GM21447 (cell line): ENCODE results near the gene POLR1A.

Experiments used
- ATAC-seq: cut with Tn5 transposase; IDR thresholded peaks from one replicate; pipeline ENCODE4 v1.9.1; 2021; ENCODE audit not compliant: unreplicated experiment

Gene POLR1A

DNA sequence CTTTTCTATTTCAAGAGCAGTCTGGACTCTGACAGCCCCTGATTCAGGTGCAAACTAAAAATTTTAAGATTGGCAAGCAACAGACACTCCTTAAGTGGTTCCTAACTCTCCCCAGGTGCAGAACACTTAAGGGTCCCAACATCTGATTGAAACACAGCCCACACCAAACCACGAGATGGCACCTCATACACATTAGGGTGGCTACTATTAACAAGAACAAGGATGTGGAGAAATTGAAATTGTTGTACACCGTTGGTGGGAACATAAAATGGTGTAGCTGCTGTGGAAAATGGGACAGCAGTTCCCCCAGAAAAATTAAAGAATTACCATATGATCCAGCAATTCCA is 82.3 kb downstream of the POLR1A start:
- peak; percentile 29 for ATAC-seq

DNA sequence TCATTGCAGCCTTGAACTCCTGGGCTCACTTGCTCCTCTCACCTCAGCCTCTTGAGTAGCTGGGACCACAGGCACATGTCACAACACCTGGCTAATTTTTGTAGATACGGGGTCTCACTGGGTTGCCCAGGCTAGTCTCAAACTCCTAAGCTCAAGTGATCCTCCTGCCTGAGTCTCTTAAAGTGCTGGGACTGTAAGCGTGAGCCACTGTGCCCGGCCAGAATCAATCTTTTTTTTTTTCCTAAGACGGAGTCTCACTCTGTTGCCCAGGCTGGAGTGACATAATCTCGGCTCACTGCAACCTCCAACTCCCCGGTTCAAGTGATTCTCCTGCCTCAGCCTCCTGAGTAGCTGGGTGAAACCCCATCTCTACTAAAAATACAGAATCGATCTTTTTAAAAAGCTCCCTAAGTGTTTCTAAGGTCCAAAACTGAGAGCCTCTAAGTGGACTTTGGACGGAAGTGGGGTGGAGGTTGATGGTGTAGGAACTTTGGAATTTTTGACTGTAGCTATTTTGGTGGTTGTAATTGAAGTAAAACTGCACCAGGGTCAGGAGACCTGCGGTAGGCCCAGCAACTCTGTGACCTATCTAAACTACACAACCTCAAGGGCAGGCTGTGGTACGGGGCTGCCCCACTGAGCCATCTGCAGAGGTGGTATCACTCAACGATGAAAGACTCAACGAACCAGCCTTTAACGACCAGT is 82.9 kb downstream of the POLR1A start:
- ATAC-seq = peak; percentile 68

DNA sequence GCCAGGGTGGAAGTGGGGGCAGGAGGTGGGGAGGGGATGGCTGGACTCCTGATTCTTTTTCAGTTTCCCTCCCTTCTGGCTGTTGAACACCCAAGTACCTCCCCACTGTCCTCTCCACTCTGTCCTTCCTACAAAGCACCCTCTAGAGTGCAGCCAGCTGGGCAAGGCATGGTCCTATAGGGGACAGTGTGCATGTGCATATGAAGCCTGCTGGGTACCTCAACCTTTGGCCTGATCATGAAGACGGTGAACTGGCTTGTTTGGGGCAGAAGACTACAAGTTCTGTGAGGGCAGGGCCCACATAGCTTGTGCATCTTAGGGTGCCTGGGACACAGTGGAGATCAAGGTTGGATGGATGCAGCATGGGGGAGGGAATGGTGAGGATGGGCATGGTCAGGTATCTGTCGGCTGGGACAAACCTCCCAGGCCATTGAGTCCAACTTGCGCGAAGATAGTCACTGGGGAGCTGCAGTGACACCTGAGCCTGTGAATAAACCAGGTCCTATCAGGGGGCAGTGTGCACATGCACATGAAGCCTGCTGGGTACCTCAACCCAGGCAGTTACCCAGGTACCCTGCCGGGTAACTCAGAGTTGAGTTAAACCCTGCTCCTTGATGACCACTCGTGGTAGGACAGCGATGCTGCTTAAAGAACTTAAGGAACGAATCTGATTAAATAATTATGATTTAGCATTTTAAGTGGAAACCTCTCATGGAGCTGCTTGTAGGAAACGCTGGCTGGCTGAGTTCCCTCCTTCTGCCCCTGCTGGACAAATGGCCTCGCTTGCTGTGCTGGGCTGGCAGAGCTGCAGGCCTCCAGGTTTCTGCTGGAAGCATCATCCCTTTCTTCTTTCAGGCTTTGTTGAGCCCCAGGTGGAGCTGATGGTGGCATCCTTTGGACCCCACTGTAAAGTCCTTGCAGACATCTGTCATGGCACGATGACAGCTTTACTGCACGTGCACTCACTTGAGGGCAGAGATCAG is 84.0 kb downstream of the POLR1A start:
- no peak for ATAC-seq

DNA sequence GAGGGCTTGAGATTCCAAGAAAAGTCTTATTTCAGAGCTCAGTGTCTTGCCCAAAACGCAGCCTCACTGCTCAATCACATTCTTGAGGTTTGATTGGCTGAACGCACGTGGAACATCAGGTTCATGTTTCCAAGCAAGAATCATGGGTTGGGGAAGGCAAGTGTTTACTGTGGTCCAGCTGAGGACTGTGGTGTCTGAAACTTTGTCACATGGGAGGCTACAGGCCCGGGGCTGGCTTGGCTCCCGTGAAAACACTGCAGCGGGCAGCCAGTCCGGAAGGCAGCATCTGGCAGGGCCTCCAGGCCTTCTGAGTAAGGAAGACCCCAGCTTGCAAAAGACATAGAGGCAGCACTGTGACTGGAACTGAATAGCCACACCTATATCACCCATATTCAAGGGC is 84.7 kb downstream of the POLR1A start:
- ATAC-seq = no peak

DNA sequence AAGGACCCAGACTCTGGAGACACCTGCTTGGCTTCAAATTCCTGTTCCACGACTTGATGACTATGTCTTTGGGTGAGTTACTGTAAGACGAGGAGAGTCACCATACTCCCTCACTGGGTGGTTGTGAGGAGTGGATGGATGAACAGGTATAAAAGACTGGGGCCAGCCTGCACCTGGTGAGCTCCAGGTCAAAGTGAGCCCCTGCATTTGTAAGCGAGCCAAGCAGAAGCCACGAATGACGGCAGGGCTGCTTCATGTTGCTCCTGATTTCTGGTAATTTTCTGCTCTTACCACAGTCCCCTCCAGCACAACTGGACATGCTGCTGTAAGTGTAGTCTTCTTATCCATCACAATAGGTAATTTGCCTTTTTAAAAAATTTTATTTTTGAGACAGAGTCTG is 86.6 kb downstream of the POLR1A start:
- ATAC-seq = no peak

DNA sequence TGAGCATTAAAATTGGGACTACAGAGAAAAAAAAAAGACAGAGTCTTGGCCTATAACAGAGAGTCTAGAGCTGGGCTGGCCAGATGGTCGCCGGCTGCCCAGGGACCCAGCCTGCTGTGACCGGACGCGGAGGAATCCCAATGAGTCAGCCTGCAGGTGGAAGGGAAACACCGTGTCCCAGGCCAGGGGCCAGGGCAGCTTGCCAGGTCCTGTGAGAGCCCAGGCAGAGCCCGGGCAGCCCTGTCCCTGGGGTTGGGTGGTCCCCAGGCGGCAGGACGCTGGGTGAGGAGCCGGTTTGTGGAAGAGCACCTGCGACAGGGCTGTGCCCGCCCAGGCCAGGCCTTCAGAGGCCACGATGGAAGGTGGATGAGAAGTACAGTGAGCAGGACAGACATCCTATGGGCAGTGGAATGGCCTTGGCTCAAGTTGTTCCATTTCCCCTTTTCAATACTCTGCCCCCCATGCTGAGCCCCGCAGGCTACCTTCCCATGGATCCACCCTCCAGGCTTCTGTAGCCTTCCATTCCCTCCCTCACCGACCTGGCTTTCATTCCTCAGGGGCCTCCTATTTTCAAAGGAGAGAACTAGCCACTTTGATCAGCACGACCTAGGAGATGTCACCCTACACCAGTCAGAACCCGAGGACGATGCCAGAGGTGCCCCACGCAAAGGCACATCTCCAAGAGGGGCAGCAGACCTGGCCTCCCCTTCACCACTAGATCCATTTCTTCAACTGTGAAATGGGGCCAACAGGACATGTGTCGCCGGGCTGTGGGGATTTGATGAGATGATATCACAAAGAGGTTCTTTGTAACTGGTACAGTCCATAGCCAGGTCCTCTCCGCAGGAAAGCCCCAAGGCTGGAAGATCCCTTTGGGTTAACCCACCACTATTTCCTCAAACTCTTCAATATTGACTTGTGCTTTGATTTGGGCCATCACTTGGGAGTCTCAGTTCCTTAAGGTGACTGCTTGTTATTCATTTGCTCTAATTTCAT is 87.5 kb downstream of the POLR1A start:
- no peak for ATAC-seq

DNA sequence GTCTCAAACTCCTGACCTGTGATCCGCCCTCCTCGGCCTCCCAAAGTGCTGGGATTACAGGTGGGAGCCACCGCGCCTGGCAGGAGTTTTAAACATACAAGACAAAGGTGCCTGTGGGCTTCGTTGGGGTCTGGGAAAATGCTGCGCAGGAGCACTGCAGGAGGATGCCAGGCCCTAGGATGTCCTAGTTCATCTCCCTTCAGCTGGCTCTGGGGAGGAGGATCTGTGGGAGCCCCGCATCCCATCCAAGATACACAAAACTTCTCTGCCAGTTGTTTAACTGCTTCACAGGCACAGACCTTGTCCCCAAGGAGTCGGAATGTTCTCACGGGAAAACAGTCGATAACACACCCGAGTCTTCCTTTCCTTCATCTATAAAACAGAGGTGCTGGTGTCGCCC is 89.1 kb downstream of the POLR1A start:
- no peak for ATAC-seq

DNA sequence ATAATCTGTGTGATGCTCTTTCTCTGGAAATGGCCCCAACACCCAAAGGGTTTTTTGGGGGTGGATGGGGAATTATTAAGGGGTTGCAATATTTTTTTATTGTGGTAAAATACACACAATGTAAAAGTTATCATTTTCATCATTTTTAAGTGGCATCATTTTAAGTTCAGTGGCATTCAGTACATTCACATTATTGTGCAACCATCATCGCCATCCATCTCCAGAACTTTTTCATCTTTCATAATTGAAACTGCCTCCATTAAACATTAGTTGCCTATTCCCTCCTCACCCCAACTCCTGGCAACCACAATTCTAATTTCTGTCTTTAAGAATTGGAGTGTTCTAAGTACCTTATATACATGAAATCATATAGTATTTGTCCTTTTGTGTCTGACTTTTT is 90.0 kb downstream of the POLR1A start:
- no peak for ATAC-seq

DNA sequence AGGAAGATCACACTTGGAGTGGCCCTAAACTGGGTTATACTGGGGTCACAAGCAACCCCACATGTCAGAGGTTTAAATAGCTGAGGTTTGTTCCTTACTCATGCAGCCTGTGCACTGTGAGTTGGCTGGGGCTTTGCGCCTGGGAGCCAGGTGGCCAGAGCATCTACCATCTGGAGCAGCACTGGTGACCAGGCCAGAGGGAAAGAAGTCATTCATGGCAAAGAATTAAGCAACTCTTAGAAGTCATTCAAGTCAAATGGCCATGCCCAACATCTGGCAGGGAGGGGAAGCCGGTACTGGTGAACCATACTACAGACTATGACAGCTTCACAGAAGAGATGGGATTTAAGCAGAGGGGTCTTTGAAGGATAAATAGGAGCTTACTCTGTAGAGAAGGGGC is 90.7 kb downstream of the POLR1A start:
- ATAC-seq = no peak

DNA sequence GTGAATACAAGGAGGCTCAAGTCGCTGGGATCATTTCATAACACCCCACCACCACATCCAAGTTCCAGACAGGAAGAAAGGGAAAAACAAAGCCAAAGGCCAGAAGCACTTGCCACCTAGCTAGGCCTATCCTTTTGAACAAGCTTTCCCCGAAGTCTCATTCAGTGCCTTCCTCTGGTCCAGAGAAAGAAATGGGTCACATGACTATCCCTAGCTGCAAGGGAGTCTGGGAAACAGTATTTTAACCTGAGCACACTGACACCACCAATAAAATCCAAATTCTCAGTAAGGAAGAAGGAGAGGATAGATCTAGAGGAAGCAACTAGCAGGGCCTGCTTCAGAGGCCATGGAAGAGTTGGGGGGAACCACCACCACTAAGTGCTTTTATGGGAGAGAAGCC is 91.2 kb downstream of the POLR1A start:
- ATAC-seq = no peak

DNA sequence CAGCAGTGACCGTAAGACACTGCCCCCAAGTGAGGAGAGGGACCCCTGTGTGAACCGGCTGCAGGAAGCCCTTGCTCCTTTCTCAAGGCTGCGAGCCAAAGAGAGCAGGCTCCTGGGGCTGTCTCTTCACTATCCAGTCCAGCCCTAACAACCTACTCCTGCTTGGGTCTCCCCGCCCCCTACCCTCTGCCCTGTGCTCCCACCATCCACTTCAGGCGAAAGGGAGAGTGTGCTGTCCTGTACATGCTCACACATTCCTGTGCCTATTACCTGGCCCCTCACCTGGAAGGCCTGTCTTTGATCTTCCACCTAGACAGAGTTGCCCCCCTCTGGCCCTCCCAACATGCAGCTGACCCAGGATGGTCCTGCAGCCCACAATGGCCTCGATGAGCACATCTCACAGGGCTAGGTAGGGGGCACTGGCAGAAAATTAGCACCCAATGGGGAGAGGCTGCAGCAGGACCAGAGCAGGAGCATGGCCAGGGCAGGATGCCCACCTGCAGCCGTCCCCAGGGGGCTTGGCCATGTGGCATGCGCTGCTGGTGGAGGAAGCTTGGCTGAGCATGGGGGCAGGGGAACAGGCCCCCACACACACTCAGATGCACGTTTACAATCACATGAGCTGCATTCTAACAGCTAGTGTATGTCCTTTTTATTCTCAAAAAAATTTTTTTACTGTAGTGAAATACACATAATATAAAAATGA is 93.5 kb downstream of the POLR1A start:
- no peak for ATAC-seq

DNA sequence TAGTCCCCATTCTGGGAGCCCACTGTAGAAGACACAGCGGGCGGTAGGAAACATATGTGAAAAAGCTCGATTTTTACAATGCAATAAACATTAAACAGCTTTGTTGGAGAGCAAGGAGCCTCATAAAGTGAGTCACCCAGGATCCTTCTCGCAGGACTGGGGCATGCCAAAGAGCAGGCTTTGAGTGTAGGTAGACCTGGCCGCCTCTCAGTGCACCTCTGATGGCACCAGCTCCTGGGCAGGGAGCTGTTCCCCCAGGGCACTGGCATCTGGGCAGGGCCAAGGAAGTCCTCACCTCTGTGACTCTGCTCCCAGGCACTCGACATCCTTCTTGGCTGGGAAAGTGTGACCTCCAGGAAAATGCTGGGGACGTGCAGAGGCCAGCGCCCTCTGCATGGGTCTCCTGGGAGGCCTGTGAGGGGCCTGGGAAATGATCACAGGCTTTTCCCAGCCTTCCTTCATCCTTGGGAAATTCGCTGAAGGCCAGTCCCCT is 94.2 kb downstream of the POLR1A start:
- ATAC-seq = no peak

DNA sequence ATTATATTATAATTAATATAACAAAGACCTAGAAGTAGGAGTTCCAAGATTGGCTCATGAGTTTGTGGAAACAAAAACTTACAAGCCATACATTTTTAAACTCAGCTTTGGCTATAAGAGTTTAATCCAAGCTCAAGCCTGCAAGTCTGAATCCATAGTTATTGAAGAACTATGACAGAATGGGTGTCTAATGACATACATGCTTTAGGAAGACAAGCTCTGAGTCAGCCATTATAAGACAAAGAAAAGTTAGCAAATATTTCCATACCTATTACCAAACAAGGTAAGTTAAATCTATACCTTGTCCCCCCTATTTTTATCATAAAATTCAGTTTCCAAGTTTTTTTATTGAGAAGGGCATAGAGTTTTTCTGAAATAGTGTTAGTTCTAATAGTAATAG is 95.6 kb downstream of the POLR1A start:
- no peak for ATAC-seq

DNA sequence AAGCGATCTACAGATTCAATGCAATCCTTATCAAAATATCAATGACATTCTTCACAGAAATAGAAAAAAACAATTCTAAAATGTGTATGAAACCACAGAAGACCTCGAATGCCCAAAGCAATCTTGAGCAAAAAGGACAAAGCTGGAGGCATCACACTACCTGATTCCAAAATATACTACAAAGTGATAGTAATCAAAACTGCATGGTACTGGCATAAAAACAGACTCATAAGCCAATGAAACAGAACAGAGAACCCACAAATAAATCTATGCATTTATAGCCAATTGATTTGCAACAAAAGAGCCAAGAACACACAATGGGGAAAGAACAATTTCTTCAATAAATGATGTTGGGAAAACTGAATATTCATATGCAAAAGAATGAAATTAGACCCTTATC is 99.2 kb downstream of the POLR1A start:
- ATAC-seq = no peak

DNA sequence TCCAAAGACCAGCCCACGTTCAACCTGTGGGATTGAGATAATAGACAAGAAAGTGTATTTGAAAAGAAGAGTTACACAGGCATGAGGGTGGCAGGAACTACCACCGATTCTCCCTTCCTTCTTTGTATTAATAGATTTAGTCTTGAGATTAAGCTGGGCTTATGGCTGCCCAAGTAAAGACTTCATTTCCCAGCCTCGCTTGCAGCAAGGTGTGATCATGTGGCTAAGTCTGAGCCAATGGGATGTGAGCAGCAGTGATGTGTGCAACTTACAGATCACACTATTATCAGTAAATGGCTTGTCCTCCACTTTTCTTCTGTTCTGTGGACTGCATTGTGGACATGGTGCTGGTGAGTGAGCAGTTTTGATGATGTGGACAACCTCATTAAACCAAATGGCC is 101.7 kb downstream of the POLR1A start:
- ATAC-seq = no peak

DNA sequence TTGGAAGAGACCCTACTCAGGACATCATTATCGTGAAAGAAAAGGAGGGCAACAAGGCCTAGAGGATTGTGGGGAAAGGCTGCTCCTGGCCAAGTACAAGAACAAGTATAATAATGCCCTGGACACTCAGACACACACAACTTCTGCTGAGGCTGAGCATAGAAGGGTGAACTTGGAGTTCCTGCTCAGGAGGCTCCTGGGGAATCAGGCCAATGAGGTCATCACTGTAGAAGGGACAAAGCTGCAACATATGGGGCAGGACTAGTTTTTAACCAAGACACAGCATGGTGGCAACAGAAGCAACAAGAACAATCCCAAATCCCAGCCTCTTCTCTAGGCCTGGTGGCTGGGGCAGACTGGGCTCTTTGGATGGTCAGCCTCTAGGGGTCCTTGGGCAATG is 102.6 kb downstream of the POLR1A start:
- ATAC-seq = no peak

DNA sequence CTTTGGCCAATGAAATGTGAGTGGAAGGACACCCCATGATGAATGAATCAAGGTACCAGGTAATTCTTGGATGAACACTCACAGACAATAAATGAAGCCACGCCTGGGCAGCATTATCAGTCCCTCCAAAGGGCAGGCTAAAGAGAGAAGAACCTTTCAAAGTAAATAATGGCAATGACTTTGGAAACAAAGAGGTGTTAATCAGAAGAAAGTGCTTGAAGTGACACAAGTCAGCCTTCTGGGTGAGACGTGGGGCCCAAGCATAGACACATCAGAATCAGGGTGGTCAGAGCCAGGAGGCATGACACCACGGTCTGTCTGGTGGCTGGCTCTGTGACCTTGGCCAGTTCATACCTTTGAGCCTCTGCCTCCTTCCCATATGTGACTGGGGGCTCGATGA is 103.3 kb downstream of the POLR1A start:
- no peak for ATAC-seq

DNA sequence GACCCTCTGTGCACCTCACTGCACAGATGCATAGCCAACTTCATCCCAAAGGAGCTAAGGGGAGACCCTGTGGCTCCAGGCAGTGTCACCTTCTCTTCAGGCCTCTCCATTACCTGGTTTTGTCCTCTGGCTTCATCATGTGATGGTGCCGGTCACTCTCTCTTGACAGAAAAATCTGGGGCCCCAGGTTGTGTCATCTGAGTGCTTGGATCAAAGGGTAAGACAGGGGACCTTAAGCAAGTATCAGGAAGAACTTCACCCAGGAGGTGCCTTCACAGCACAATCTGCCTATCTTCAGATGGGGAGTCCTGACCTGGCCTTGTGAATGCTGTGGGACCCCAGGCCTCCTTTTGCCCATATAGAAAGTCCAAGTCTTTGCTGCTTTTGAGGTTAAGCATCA is 104.4 kb downstream of the POLR1A start:
- ATAC-seq = no peak

DNA sequence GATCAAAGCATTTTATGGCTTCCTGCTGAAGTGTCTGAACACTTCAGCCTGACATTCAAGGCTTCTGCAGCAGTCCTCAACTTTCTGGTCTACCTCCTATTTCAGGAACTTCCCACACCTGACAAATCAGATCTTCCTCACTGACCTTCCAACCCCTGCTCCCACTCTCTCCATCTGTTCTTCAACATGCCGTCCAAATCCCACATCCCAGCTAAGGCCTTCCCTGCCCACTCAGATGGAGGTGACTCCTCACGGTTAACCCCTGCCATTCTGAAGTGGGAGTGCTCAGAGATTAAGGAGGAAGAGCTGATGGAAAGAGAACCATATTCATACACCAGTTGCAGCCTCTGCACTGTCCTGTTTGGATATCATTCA is 104.8 kb downstream of the POLR1A start:
- ATAC-seq = no peak

DNA sequence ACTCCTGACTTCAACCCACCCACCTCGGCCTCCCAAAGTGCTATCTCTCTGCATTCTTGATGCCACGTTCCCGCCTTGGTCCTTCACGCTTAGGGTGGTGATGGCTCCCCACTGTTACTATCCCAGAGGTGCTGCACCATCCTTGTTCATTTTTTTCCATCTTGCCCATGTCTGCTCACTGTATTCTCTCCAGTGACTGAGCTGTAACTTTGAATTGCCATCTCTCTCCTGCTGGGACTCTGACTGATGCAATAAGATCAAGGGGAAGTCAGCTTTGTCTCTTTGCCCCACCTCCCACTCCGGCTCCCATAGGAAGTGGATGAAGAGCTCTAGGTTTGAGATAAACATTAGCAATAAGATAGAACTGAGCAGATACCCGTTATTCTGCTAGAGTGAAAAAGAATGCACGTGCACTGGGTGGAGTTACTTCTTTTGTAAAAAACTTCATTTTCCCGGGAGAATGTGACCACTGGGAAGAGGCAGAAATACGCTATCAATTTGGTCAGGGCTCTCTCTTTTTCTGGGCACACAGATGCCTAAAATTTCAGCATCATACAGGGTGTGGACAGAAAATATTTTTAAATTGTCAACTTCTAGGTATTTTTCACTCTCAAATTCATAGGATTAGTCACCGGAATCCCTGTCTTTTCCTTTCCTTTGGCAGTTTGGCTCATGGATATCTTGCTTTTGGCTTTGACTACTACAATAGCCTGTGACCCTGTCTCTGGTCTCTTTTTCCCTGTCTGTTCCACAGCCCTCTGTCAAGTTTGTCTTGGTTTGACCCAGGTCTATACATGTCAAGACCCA is 105.4 kb downstream of the POLR1A start:
- no peak for ATAC-seq
